Fibroblast of villous mesenchyme (primary cell): ENCODE results near the gene CIDEA. TPM values are rescaled to one million over a fixed set of nuclear protein-coding genes. Genes with fewer than 3 reads are reported as not detected.

Experiments used
- DNase-seq: peaks from one replicate; pipeline ENCODE4 v3.0.0-alpha.2; 2010; ENCODE audit warnings: low read depth
- H3K4me3 ChIP-seq: 2 replicates; pipeline ENCODE4 v1.5.1; 2011; ENCODE audit warnings: low read depth, mild to moderate bottlenecking, low read length
- total RNA-seq: library from RNA; depleted of rRNA; stranded (reverse); fragments of >200 nt; gene quantifications from 2 replicates; pipeline ENCODE4 v1.2.3, GENCODE V29; 2012
- TF ChIP-seq, protein P1 (sequence below): IDR thresholded peaks from 2 replicates; pipeline ENCODE4 v1.5.1; 2012; ENCODE audit warnings: low read depth, mild to moderate bottlenecking, low read length; ENCODE audit not compliant: insufficient read depth

CIDEA gene
- total RNA-seq, 1 donor, result not detected

DNA sequence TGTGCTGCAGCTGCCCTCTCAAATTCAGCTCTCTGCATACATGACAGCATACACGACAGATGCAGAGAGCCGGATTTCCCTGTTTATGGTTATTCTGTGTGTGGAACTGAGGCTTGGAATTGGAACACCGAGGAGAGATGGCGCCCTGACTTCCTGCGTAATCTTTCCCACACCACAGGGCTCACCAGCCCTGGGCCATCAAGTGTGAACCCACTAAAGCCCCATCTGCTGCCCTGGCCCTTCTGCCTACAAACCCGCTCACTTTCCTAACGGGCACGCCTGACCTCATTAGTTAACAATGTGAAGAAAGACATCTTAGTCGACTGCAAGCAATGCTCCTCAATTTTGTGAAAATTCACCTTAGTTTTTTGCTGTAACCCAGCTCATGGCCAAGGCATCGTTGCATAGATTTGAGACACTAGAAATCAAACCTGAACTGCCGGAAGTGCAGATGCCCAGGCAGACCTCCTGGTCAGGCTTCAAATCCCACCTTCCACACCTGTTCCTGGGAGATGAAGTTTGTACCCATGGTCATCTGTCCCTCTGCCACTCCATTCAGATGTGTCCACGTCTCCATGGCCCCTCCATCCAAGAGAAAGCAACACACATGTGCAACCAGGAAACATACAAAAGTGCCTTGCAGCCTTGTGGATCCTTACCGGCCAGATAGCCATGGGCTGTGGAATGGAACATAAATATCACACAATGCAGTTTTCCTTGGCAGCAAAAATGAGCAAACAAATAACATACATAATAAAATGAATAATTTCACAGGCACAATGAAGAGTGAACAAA is 5.0 kb upstream of the CIDEA start:
- no peak overlapping the region for H3K4me3 ChIP-seq
- TF ChIP-seq, protein P1, sequence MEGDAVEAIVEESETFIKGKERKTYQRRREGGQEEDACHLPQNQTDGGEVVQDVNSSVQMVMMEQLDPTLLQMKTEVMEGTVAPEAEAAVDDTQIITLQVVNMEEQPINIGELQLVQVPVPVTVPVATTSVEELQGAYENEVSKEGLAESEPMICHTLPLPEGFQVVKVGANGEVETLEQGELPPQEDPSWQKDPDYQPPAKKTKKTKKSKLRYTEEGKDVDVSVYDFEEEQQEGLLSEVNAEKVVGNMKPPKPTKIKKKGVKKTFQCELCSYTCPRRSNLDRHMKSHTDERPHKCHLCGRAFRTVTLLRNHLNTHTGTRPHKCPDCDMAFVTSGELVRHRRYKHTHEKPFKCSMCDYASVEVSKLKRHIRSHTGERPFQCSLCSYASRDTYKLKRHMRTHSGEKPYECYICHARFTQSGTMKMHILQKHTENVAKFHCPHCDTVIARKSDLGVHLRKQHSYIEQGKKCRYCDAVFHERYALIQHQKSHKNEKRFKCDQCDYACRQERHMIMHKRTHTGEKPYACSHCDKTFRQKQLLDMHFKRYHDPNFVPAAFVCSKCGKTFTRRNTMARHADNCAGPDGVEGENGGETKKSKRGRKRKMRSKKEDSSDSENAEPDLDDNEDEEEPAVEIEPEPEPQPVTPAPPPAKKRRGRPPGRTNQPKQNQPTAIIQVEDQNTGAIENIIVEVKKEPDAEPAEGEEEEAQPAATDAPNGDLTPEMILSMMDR, result no peak
- no peak for DNase-seq

DNA sequence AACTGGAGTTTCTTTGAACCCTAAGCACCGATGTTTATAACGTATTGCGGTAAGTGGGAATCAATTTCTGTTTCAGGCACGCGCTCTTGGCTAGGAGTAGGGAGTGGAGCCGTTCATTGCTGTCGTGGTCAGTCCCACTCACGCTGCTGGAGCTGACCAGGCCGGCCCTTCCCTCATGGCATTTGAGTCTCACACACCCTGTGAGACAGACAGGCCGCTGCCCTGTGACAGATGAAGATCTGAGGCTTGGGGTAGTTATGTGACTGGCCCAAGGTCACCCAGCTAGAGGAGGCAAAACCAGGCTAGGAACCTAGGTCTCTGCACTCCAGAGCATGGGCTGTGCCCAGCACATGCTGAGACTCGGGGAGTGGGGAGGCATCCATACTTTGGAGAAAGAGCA is 2.9 kb upstream of the CIDEA start:
- TF ChIP-seq, protein P1, result no peak
- DNase-seq, result no peak
- no peak overlapping the region for H3K4me3 ChIP-seq

DNA sequence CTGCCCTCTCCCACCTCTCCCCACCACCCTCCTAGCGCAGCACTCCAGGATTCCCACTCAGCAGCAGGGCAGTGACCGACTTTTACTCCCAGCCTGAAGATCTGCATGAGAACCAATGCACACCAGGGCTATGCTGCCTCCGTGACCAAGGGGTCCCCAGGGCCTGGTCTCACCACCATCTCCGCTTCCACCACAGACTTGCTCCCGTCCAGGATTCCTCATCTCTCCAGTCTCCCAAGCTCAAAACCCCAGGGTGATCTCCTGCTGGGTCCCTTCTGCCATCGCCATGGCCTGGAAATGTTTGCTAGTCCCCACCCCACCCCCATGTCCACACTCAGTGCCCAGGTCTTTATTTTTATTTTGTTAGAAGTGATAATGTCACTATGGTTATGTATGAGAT is 2.1 kb upstream of the CIDEA start:
- no peak overlapping the region for H3K4me3 ChIP-seq
- TF ChIP-seq, protein P1, result no peak
- no peak for DNase-seq

DNA sequence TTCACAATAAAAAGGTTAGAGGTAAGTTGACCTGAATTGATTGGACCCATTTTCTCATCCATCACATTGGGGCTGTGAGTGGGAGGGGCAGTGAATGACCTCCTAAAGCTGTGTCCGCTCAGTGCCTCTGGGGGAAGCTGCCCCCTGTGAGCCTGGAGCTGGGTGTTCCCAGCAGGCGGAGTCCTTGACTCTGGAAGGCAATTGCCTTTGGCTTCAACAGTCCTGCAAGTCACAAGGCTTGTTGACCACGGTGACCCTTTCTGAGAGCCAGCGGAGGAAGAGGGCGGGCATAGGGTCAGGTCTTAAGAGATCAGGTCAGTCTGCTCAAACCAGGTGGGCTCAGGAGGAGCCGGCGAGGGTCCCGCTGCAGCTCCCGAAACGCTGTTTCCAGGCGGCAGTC is 1.1 kb upstream of the CIDEA start:
- no peak overlapping the region for H3K4me3 ChIP-seq
- DNase-seq, result no peak
- TF ChIP-seq, protein P1, result no peak

DNA sequence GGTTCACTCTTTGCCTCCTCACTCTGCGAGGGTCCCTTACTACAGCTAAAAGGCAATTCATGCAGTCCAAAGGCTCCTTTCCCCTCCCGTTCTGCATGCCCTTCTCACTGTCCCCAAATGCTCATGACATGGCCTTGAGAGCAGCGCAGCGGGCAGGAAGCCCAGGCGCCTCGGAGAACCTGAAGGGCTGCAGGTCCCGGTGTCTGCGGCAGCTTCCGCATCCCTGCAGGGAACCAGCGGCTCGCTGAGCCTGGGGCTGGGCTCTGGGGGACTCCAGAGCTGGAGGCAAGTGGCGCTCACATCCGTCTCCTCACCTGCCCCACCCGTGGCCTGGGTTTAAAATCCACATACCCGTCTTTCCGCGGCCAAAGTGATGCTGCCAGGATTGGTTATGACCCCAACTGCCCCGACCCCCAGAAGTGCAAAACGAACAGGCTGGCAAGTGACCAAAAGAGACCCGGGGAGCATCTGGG is 462 bp upstream of the CIDEA start:
- no peak for DNase-seq
- peak overlapping the region; percentile 25 for H3K4me3 ChIP-seq
- TF ChIP-seq, protein P1, result no peak

DNA sequence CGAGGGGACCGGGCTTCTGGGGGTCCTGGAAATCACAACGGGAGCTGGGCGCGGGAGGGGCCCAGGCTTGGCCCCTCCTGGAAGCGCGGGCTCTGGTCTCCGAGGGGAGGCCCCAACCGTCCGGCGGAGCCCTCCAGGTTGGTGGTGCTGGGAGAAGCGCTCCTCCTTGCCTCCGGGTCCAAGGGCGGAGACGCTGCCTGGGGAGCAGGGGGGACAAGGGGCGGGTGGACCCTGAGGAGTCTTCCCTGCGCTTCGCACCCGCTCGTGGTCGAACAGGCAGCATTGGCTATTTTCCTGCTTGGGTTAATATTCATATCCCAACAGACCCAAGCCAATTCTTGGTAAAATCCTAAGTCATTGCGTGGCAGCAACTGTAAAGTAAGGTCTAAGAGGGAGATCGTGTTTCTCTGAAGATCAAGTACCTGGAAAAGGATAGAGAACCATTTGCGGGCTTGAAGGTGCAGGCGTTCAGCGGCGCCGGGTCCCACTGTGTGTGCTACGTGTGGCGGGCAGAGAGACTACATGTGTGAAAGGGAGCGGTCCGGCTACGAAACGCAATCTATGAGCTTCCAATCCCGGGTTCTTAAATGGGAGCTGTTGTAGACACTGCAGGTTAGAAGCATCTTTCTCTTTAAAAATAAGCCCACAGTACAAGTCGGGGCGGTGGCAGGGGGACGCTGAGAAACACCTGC is 805 bp downstream of the CIDEA start:
- H3K4me3 ChIP-seq, result no peak overlapping the region
- DNase-seq, result no peak
- TF ChIP-seq, protein P1, result no peak
